GM13976 (cell line): Measurements from ENCODE around the gene NDUFA13.

Source experiments
- DNase-seq: peaks from one replicate; pipeline ENCODE4 v3.0.0; 2012; ENCODE audit warnings: low spot score
- CTCF ChIP-seq: IDR thresholded peaks from 2 replicates; pipeline ENCODE4 v1.5.1; 2012; ENCODE audit warnings: borderline replicate concordance, mild to moderate bottlenecking; ENCODE audit not compliant: insufficient read depth; ENCODE audit errors: extremely low read depth, missing control alignments, control extremely low read depth
- in situ Hi-C: fragments of 300-500 bp; cut with MboI; formaldehyde crosslinking; loops from one replicate; pipeline ENCODE4 v1.12.0; 2022; ENCODE audit warnings: low sequenced_read_pairs, mixed read lengths, inconsistent platforms; ENCODE audit not compliant: unreplicated experiment

Gene NDUFA13

DNA sequence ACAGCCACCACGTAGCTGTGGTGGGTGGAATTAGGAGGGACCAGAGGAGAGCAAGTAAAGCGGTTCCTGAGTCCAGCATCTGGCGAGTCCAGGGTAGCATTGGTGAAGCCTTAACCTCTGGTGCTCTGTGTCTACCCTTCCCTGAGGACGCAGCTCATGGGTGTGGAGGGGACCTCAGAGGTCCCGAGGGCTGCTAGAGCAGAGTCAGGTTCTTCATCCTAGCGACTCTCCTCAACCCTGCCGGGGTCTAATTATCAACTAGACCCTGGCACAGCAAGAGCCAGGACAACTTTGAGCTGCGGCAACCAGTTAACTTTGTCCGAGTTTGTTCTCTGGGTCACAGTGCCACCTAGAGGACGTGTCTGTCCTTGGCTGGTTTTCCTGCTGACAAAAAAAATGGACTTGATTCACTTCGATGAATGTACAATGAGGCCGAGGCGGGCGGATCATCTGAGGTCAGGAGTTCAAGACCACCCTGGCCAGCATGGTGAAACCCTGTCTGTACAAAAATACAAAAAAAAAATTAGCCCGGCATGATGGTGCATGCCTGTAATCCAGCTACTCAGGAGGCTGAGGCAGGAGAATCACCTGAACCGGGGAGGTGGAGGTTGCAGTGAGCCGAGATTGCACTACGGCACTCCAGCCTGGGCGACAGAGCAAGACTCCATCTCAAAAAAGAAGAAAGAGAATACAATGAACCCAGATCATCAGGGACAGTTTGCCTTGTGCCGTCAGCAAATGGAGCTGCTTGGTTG lies 25.6 kb upstream of the NDUFA13 start:
- TF ChIP-seq CTCF: peak; percentile 73
- in situ Hi-C loops: loop anchor here (5.0 to 25.0 kb wide), 2 partner anchors 123 to 303 kb away; partner anchors contain the start of genes BORCS8 and RFXANK
- peak; percentile 89 for DNase-seq

DNA sequence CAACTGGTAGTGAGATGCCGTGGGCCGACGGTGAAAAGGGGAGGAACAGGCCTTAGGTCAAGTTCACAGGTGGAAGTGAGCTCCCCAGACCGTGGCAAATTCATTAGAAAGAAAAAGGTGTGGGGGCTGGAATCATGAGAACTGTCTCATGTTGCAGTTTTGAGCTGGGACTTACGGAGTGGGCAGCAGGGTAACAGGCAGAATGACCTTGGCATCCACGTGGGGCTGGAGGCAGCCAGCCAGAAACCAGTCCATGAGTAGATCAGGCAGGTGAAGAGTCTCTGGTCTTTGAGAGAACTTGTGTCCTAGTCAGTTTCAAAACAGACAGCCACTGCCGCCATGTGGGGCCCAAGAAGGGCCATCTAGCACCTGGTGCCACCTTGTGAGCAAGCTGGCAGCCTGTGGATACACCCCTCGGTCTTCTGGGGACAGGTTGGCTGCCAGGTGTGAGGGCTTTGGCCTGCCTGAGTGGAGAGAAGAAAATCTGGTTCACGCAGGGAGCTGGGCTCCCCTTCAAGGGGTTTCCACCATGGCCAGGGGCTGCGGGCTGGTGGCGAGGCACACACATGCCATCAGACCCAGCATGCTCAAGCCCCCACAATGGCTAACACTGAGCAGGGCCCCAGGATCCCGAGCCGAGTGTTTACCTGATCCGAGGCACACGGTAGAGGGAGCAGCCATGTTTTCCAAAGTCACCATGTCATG lies 24.6 kb upstream of the NDUFA13 start:
- in situ Hi-C loops: loop anchor here (5.0 to 25.0 kb wide), 2 partner anchors 124 to 304 kb away; partner anchors contain the start of genes BORCS8 and RFXANK
- DNase-seq: no peak
- TF ChIP-seq CTCF: no peak

- in situ Hi-C loops: loop anchor here (5.0 to 25.0 kb wide), 2 partner anchors 125 to 305 kb away; partner anchors contain the start of genes BORCS8 and RFXANK
Measured at GRCh38 chr19:19492026-19492610, 23.9 kb upstream of the NDUFA13 start.

DNA sequence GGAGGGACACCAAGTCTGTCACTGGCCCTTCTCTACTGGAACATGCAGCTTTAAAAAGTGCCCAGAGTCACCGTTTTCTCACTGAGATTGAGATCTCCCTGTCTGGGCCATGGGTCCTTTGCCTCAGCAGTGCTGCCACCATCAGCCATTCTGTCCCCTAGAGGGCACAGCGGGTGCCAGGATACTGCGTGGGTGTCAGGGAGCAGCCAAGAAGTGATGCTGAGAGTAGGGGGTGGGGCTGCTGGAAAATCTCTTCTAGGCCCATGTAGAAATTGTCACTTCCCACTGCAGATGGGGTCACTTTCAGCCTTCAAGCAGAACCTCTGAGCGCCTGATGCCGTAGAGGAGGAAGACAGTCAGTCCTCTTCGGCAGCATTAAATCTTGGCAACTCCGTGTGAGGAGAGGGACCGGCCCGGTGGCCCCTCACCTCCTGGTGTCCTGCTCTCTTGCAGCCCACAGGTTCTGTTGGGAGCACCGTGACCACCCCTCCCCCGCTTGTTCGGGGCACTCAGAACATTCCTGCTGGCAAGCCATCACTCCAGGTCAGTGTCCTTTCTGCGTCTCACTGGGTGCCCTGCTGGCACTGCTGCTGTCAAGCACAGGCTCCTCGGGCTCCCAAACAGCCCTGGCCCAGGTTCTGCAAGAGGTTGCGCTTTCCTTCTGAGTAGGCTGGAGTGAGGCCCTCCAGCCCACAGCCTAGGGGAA lies 22.0 kb upstream of the NDUFA13 start:
- DNase-seq: no peak
- in situ Hi-C loops: loop anchor here (5.0 to 25.0 kb wide), 2 partner anchors 127 to 307 kb away; partner anchors contain the start of genes BORCS8 and RFXANK
- no peak for TF ChIP-seq CTCF

More at GRCh38 chr19:19492026-19492610, 23.9 kb upstream of the NDUFA13 start:
- no peak for DNase-seq
- no peak for TF ChIP-seq CTCF

DNA sequence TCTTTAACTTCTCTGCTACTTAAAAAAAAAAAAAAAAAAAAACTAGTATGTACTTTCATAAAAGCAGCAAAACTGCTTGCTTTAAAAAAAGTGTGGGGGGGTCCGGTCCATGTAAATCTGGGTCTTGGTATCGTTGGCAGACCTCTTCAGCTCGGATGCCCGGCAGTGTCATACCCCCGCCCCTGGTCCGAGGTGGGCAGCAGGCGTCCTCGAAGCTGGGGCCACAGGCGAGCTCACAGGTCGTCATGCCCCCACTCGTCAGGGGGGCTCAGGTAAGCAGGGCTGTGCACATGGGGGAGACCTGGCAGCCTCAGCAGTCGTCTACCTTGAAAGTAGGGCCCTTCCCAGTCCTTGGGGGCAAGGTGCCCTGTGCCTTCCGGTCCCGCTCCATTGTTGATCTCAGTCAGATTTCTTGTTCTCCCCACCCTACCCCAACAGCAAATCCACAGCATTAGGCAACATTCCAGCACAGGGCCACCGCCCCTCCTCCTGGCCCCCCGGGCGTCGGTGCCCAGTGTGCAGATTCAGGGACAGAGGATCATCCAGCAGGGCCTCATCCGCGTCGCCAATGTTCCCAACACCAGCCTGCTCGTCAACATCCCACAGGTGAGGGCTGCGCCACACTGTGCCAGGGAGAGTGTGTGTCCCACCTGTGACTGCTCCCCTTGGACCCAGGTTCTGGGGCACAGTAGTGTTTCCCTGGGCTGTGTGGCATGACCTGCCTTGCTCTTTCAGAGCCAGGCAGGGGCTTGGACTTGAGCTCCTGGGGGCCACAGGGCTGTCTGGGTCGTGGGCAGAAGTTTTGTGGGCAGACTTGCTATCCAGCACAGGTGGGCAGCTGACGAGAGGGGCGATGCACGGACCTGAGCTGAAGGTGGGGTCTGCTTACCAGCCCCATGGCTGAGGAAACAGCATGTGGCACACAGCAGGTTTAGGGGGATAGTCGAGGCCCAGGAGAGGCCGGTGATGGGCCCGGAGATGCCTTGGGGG lies 20.1 kb upstream of the NDUFA13 start:
- in situ Hi-C loops: loop anchor here (25.0 kb wide), 1 partner anchor 309 kb away; the partner anchor contains the start of genes BORCS8 and RFXANK

More for the DNA sequence above, 20.1 kb upstream of the NDUFA13 start:
- no peak for DNase-seq
- TF ChIP-seq CTCF: no peak
